Aorta (tissue), 5 donors: ENCODE data around the gene CCZ1. TPM values are rescaled to one million over a fixed set of nuclear protein-coding genes. Genes with fewer than 3 reads are reported as not detected.
"Not testable (repeated sequence)": the region's sequence is repeated elsewhere in the genome, so short reads cannot be mapped to it uniquely, and the experiment has no call there.

Source experiments
- ATAC-seq: fragments of 200-7000 bp; cut with Tn5 transposase; one replicate; pipeline ENCODE4 v1.9.1; 2022; ENCODE audit warnings: moderate library complexity; ENCODE audit not compliant: low FRiP score
- DNase-seq, 2 donors: peaks; one replicate each; pipeline ENCODE4 v3.0.0-alpha.2; 2020
- H3K27ac ChIP-seq, 2 donors: one replicate each; pipeline ENCODE4 v1.5.1; 2013; ENCODE audit warnings: low read length in 2 of 2, mild to moderate bottlenecking in 2 of 2, moderate library complexity in 2 of 2, control low read depth in 1 of 2, inconsistent platforms in 1 of 2, low read depth in 1 of 2
- H3K27me3 ChIP-seq, 2 donors: one replicate each; pipeline ENCODE4 v1.6.1; 2013; ENCODE audit warnings: control low read depth in 1 of 2, low read length in 1 of 2, mild to moderate bottlenecking in 1 of 2, moderate library complexity in 1 of 2; ENCODE audit not compliant: insufficient read depth in 2 of 2, control insufficient read depth in 1 of 2
- H3K36me3 ChIP-seq, 2 donors: one replicate each; pipeline ENCODE4 v1.6.1; 2013; ENCODE audit warnings: control low read depth in 1 of 2, low read length in 1 of 2, mild to moderate bottlenecking in 1 of 2; ENCODE audit not compliant: insufficient read depth in 2 of 2, control insufficient read depth in 1 of 2
- H3K4me1 ChIP-seq, 2 donors: one replicate each; pipeline ENCODE4 v1.6.1; 2013; ENCODE audit warnings: low read length in 2 of 2, control low read depth in 1 of 2, mild to moderate bottlenecking in 1 of 2, moderate library complexity in 1 of 2; ENCODE audit not compliant: insufficient read depth in 2 of 2, control insufficient read depth in 1 of 2
- H3K4me3 ChIP-seq, 2 donors: one replicate each; pipeline ENCODE4 v1.5.1; 2013; ENCODE audit warnings: low read length in 2 of 2, control low read depth in 1 of 2, mild to moderate bottlenecking in 1 of 2
- H3K9me3 ChIP-seq: one replicate; pipeline ENCODE4 v1.6.1; 2013; ENCODE audit warnings: mild to moderate bottlenecking, low read length; ENCODE audit not compliant: control insufficient read depth
- WGBS, 2 donors: extraction: QIAGEN DNeasy Blood & Tissue Kit; methylation state at CpG; one replicate each; pipeline ENCODE4 v1.1.7; 2013; 5-methylcytosine and 5-hydroxymethylcytosine counted together
- intact Hi-C, 2 donors: fragments of 100-400 bp; cut with DNase I; formaldehyde crosslinking; loops; one replicate each; pipeline versions ENCODE4 v1.14.2 to v1.15.0; 2022
- polyA plus RNA-seq, 2 donors: library from polyadenylated mRNA; stranded (reverse); fragments of 200-250 nt; gene quantifications; one replicate each; pipeline ENCODE4 v1.2.3, GENCODE V29; 2013
- total RNA-seq, 2 donors: library from RNA; stranded (reverse); fragmentation: NEBNext Ultra II Directional; extraction: Animal tissue kit (Norgen Biotek cat#: 25700); gene quantifications; one replicate each; pipeline ENCODE4 v1.2.1, GENCODE V29; 2021
- donor health status: healthy with polysubstance abuse.
- donor health status: Bipolar disorder and iron deficiency.
- donor health status: DM: no; HTN: no; CAD: no.
- donor health status: DM: no; HTN: no; CAD: no.
- donor health status: DM: yes; HTN: yes; CAD: no.

Gene CCZ1
- total and polyA plus RNA-seq, 4 donors: 55.8 to 67.1 (median 63.9) TPM

GRCh38 chr7:5867060-5867459 is 31.5 kb upstream of the CCZ1 start:
- DNase-seq: no peak
- Histone ChIP-seq H3K36me3 (no peaks in the 10 kb centered on the region), H3K4me3 (no peak overlapping the region), H3K27me3 (no peaks in the 10 kb centered on the region), H3K9me3 (no peaks in the 10 kb centered on the region), H3K4me1 (no peaks in the 10 kb centered on the region), H3K27ac (no peak overlapping the region)
- intact Hi-C loops: no loop called here
- WGBS, 2 donors: 89 to 92% methylated on average over 6 of the region's 6 CpGs
- no peak for ATAC-seq

- ATAC-seq, DNase-seq, H3K36me3 ChIP-seq, intact Hi-C loops, H3K27me3 ChIP-seq, H3K4me3 ChIP-seq, H3K9me3 ChIP-seq, H3K4me1 ChIP-seq, H3K27ac ChIP-seq: not testable (repeated sequence)
- WGBS, 2 donors: 32 to 50% methylated on average over 6 of the region's 6 CpGs
These were observed 29.6 kb upstream of the CCZ1 start for GRCh38 chr7:5868928-5869341.

GRCh38 chr7:5869691-5870090 is 28.8 kb upstream of the CCZ1 start:
- Histone ChIP-seq H3K4me3 (no peak overlapping the region), H3K27ac (no peak overlapping the region), H3K4me1 (no peaks in the 10 kb centered on the region), H3K27me3 (no peaks in the 10 kb centered on the region), H3K9me3 (no peaks in the 10 kb centered on the region), H3K36me3 (no peaks in the 10 kb centered on the region)
- 84 to 92% methylated on average over 13 of the region's 13 CpGs for WGBS, 2 donors
- ATAC-seq: no peak
- intact Hi-C loops: no loop called here
- no peak for DNase-seq

GRCh38 chr7:5870311-5870710 is 28.2 kb upstream of the CCZ1 start:
- Histone ChIP-seq H3K9me3 (no peaks in the 10 kb centered on the region), H3K27ac (no peak overlapping the region), H3K27me3 (no peaks in the 10 kb centered on the region), H3K36me3 (no peaks in the 10 kb centered on the region), H3K4me1 (no peaks in the 10 kb centered on the region), H3K4me3 (no peak overlapping the region)
- DNase-seq (no peak), ATAC-seq (no peak)
- 82 to 87% methylated on average over 2 of the region's 2 CpGs for WGBS, 2 donors
- intact Hi-C loops: no loop called here

GRCh38 chr7:5872326-5872725 is 26.2 kb upstream of the CCZ1 start:
- Histone ChIP-seq H3K27ac (no peak overlapping the region), H3K36me3 (no peaks in the 10 kb centered on the region), H3K4me3 (no peak overlapping the region), H3K4me1 (no peaks in the 10 kb centered on the region), H3K27me3 (no peaks in the 10 kb centered on the region), H3K9me3 (no peaks in the 10 kb centered on the region)
- intact Hi-C loops: no loop called here
- no peak for DNase-seq
- 60 to 64% methylated on average over 7 of the region's 7 CpGs for WGBS, 2 donors
- no peak for ATAC-seq

- H3K27ac ChIP-seq, H3K4me1 ChIP-seq, intact Hi-C loops, H3K36me3 ChIP-seq, H3K4me3 ChIP-seq, H3K27me3 ChIP-seq, DNase-seq, ATAC-seq, H3K9me3 ChIP-seq: not testable (repeated sequence)
- 77 to 82% methylated on average over 3 of the region's 3 CpGs for WGBS, 2 donors
These were observed 18.9 kb upstream of the CCZ1 start for GRCh38 chr7:5879591-5879990.

GRCh38 chr7:5880106-5880505 is 18.4 kb upstream of the CCZ1 start:
- H3K27me3 ChIP-seq, H3K9me3 ChIP-seq, H3K4me3 ChIP-seq, DNase-seq, ATAC-seq, H3K36me3 ChIP-seq, H3K27ac ChIP-seq, H3K4me1 ChIP-seq, intact Hi-C loops: not testable (repeated sequence)
- 87 to 91% methylated on average over 6 of the region's 6 CpGs for WGBS, 2 donors

- DNase-seq, intact Hi-C loops, H3K4me3 ChIP-seq, H3K36me3 ChIP-seq, H3K9me3 ChIP-seq, H3K27ac ChIP-seq, H3K4me1 ChIP-seq, ATAC-seq, H3K27me3 ChIP-seq: not testable (repeated sequence)
- 96 to 97% methylated on average over 5 of the region's 5 CpGs for WGBS, 2 donors
These were observed 14.1 kb upstream of the CCZ1 start for GRCh38 chr7:5884431-5884830.

- ATAC-seq, H3K4me1 ChIP-seq, H3K9me3 ChIP-seq, H3K4me3 ChIP-seq, H3K27ac ChIP-seq, H3K27me3 ChIP-seq, DNase-seq, intact Hi-C loops, H3K36me3 ChIP-seq: not testable (repeated sequence)
- WGBS, 2 donors: 94% methylated on average over 5 of the region's 5 CpGs
These were observed 10.5 kb upstream of the CCZ1 start for GRCh38 chr7:5888021-5888420.
